Panc1 (cell line): Measurements from ENCODE around the gene TDRD5. TPM values are rescaled to one million over a fixed set of nuclear protein-coding genes. Genes with fewer than 3 reads are reported as not detected.

ENCODE experiments used
- ATAC-seq: fragments of 200-7000 bp; cut with Tn5 transposase; 2 replicates; pipeline ENCODE4 v1.9.1; 2020; ENCODE audit warnings: mild to moderate bottlenecking, moderate library complexity
- BruUV-seq: library from RNA; stranded (reverse); fragments of 400-500 nt; replicated peaks from 2 replicates; lab custom pipeline; 2021; lab: Mats Ljungman, UMichigan
- CTCF ChIA-PET: fragments of 300-600 bp; sonication (Branson Sonifier 250); formaldehyde crosslinking; loops from one replicate; lab custom pipeline; 2022; ENCODE audit warnings: antibody characterized with exemption; lab: Charles Lee
- POLR2A ChIA-PET: fragments of 300-600 bp; sonication (Branson Sonifier 250); formaldehyde crosslinking; loops from one replicate; lab custom pipeline; 2022; ENCODE audit warnings: antibody characterized with exemption; lab: Charles Lee
- DNase-seq: peaks from one replicate; pipeline ENCODE4 v3.0.0-alpha.2; 2010; ENCODE audit warnings: low read depth, low spot score
- H3K27ac ChIP-seq: 2 replicates; pipeline ENCODE4 v1.5.1; 2011; ENCODE audit warnings: mild to moderate bottlenecking, low read length, inconsistent platforms
- H3K27me3 ChIP-seq: fragments of 200-500 bp; sonication (Bioruptor generic); 2 replicates; pipeline ENCODE4 v1.6.0; 2014; ENCODE audit warnings: low read length, inconsistent platforms; ENCODE audit not compliant: control insufficient read depth, insufficient read depth
- H3K36me3 ChIP-seq: fragments of 200-500 bp; sonication (Bioruptor generic); 2 replicates; pipeline ENCODE4 v1.5.1; 2014; ENCODE audit warnings: inconsistent platforms, mild to moderate bottlenecking, low read length, moderate library complexity; ENCODE audit not compliant: control insufficient read depth, insufficient read depth
- H3K4me1 ChIP-seq: 2 replicates; pipeline ENCODE4 v1.5.1; 2011; ENCODE audit warnings: inconsistent platforms, mild to moderate bottlenecking, low read length, moderate library complexity; ENCODE audit not compliant: control insufficient read depth, insufficient read depth
- H3K4me3 ChIP-seq, 2 experiments: 2 replicates each; pipeline ENCODE4 v1.5.1; 2011 to 2012; ENCODE audit warnings: low read depth in 2 of 2, low read length in 2 of 2, mild to moderate bottlenecking in 2 of 2, inconsistent platforms in 1 of 2, moderate library complexity in 1 of 2
- H3K9me3 ChIP-seq: fragments of 200-500 bp; sonication (Bioruptor generic); 2 replicates; pipeline ENCODE4 v1.5.1; 2014; ENCODE audit warnings: low read depth, mild to moderate bottlenecking, inconsistent platforms, low read length, moderate library complexity; ENCODE audit not compliant: control insufficient read depth, insufficient read depth
- POLR2AphosphoS5 ChIP-seq: IDR thresholded peaks from 2 replicates; pipeline ENCODE4 v1.6.1; 2012; ENCODE audit warnings: mild to moderate bottlenecking, low read depth, low read length, moderate library complexity
- REST ChIP-seq, 2 experiments: IDR thresholded peaks; 2 replicates each; pipeline ENCODE4 v1.6.1; 2011 to 2012; ENCODE audit warnings: low read depth in 2 of 2, control low read depth in 1 of 2, low read length in 1 of 2, mild to moderate bottlenecking in 1 of 2, moderate library complexity in 1 of 2; ENCODE audit not compliant: insufficient read depth in 1 of 2
- SIN3A ChIP-seq: IDR thresholded peaks from 2 replicates; pipeline ENCODE4 v1.6.1; 2012; ENCODE audit warnings: low read depth, mild to moderate bottlenecking, low read length, moderate library complexity, borderline replicate concordance; ENCODE audit not compliant: insufficient read depth
- TCF7L2 ChIP-seq: IDR thresholded peaks from 2 replicates; pipeline ENCODE4 v1.6.1; 2011; ENCODE audit warnings: mild to moderate bottlenecking, low read depth, low read length, inconsistent platforms
- in situ Hi-C: cut with HindIII; loops from 2 replicates; pipeline ENCODE4 v1.10.0; 2016; ENCODE audit warnings: low sequenced_read_pairs, low pct_unique_long_range_greater_than_20kb
- intact Hi-C: fragments of 100-400 bp; cut with micrococcal nuclease; formaldehyde crosslinking; loops from one replicate; pipeline ENCODE4 v1.10.0; 2022; ENCODE audit not compliant: unreplicated experiment
- total RNA-seq: library from RNA; stranded (reverse); gene quantifications from one replicate; pipeline ENCODE4 v1.2.1, GENCODE V29; 2021; ENCODE audit not compliant: unreplicated experiment
- TF ChIP-seq, protein P1 (sequence below): fragments of 450-650 bp; IDR thresholded peaks from 2 replicates; pipeline ENCODE4 v1.5.1; 2017; ENCODE audit warnings: mild to moderate bottlenecking

Gene TDRD5
- total RNA-seq, 1 experiment from 2014 or later = 2.4 TPM

DNA sequence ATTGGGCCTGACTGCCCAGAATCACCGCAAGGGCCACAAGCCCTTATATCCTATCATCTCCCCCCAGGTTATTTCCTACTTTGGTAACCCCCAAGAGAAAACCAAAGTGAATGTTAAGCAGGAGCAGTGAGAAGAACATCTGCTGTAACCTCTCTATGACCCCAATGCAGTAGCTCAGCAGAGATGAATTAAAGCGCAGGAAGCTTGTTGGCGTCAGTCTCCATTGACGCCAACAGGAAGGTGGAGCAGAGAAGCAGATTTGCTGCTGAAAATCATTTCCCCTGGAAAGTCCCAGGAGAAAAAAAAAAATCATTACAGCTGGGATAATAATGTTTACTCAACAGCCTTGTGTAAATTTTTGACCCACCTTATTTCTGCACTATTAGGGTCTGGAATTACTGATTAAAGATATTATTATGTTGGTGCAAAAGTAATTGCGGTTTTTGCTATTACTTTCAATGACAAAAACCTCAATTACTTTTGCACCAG is 118.3 kb downstream of the TDRD5 start:
- 0 out of 2 replicates have a peak, but pooled peaks cover 4% of the 10 kb centered on the region for H3K27me3 ChIP-seq
- no peaks in the 10 kb centered on the region for H3K4me1 ChIP-seq
- no peak for ATAC-seq
- ChIA-PET CTCF (interaction anchor here (0.5 to 4.5 kb wide), 4 partner anchors 56 to 115 kb away, joined by 4 to 73 read pairs (median 10); no protein-coding TSS in a partner anchor), POLR2A (interaction anchor here (1.3 kb wide), 1 partner anchor 105 kb away, joined by 9 read pairs; no protein-coding TSS in a partner anchor)
- no peak overlapping the region for H3K4me3 ChIP-seq
- TF ChIP-seq REST (IDR thresholded peaks at IDR 0.05; ENCODE audit: insufficient read depth in 1 of 2, low read depth in 2 of 2, low read length in 1 of 2) = no peak
- TF ChIP-seq, protein P1, sequence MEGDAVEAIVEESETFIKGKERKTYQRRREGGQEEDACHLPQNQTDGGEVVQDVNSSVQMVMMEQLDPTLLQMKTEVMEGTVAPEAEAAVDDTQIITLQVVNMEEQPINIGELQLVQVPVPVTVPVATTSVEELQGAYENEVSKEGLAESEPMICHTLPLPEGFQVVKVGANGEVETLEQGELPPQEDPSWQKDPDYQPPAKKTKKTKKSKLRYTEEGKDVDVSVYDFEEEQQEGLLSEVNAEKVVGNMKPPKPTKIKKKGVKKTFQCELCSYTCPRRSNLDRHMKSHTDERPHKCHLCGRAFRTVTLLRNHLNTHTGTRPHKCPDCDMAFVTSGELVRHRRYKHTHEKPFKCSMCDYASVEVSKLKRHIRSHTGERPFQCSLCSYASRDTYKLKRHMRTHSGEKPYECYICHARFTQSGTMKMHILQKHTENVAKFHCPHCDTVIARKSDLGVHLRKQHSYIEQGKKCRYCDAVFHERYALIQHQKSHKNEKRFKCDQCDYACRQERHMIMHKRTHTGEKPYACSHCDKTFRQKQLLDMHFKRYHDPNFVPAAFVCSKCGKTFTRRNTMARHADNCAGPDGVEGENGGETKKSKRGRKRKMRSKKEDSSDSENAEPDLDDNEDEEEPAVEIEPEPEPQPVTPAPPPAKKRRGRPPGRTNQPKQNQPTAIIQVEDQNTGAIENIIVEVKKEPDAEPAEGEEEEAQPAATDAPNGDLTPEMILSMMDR = no peak
- no peak for TF ChIP-seq TCF7L2
- TF ChIP-seq SIN3A = no peak
- TF ChIP-seq POLR2AphosphoS5 = no peak
- H3K36me3 ChIP-seq = no peaks in the 10 kb centered on the region
- BruUV-seq = no TSS peak
- H3K9me3 ChIP-seq = no peaks in the 10 kb centered on the region; the same call in 1 of the 2 replicates
- DNase-seq = no peak
- intact Hi-C loops (loop anchor here (5.0 kb wide), 1 partner anchor 467 kb away; no protein-coding TSS in a partner anchor), in situ Hi-C loops (no loop called here)
- H3K27ac ChIP-seq = no peak overlapping the region

DNA sequence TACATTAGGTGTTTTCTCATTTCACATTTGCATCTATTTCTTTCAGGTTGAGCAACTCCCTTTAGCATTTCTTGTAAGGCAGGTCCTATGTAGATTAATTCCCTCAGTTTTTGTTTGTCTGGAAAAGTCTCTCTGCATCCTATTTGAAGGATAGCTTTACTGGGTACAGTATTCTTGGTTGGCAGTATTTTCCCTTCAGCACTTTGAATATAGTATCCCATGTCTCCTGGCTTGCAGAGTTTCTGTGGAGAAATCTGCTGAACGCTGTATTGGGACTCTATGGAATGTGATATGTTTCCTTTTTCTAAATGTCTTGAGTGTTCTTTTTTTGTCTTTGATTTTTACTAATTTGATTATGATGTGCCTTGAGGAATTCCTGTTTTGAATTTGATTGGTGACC is 122.5 kb downstream of the TDRD5 start:
- peaks cover 11% of the 10 kb centered on the region; the same call in 1 of the 2 replicates for H3K9me3 ChIP-seq
- DNase-seq (no peak), ATAC-seq (no peak)
- no peak overlapping the region for H3K4me3 ChIP-seq
- BruUV-seq = no TSS peak
- H3K27me3 ChIP-seq = 0 out of 2 replicates have a peak, but pooled peaks cover 4% of the 10 kb centered on the region
- H3K36me3 ChIP-seq = no peaks in the 10 kb centered on the region
- H3K4me1 ChIP-seq = no peaks in the 10 kb centered on the region
- no peak for TF ChIP-seq POLR2AphosphoS5
- TF ChIP-seq, protein P1 = no peak
- TF ChIP-seq SIN3A = no peak
- TF ChIP-seq REST (IDR thresholded peaks at IDR 0.05; ENCODE audit: insufficient read depth in 1 of 2, low read depth in 2 of 2, low read length in 1 of 2) = no peak
- no peak for TF ChIP-seq TCF7L2
- CTCF ChIA-PET = no interaction called here
- intact Hi-C loops (loop anchor here (5.0 kb wide), 1 partner anchor 463 kb away; no protein-coding TSS in a partner anchor), in situ Hi-C loops (no loop called here)
- no peak overlapping the region for H3K27ac ChIP-seq
- POLR2A ChIA-PET = no interaction called here
